GM18519 (cell line): ENCODE results near the gene SEMA4C.

Experiments used
- ATAC-seq: cut with Tn5 transposase; IDR thresholded peaks from one replicate; pipeline ENCODE4 v1.9.1; 2021; ENCODE audit warnings: mild to moderate bottlenecking, moderate library complexity; ENCODE audit not compliant: unreplicated experiment, low FRiP score

The SEMA4C gene

GRCh38 chr2:96883306-96883705 lies 13.4 kb upstream of the SEMA4C start:
- no peak for ATAC-seq

GRCh38 chr2:96882906-96883305 lies 13.0 kb upstream of the SEMA4C start:
- no peak for ATAC-seq

GRCh38 chr2:96882230-96882629 lies 12.3 kb upstream of the SEMA4C start:
- no peak for ATAC-seq

- ATAC-seq = no peak
These were observed 11.7 kb upstream of the SEMA4C start for GRCh38 chr2:96881349-96882195.

- ATAC-seq = no peak
These were observed 11.0 kb upstream of the SEMA4C start for GRCh38 chr2:96880891-96881273.

GRCh38 chr2:96879545-96880040 lies 9.7 kb upstream of the SEMA4C start:
- ATAC-seq = no peak

GRCh38 chr2:96878796-96879544 lies 9.1 kb upstream of the SEMA4C start:
- no peak for ATAC-seq

GRCh38 chr2:96878171-96878570 lies 8.3 kb upstream of the SEMA4C start:
- ATAC-seq = no peak

- no peak for ATAC-seq
These were observed 7.8 kb upstream of the SEMA4C start for GRCh38 chr2:96877631-96878092.

- ATAC-seq = no peak
These were observed 7.2 kb upstream of the SEMA4C start for GRCh38 chr2:96877042-96877451.

GRCh38 chr2:96876269-96877041 lies 6.6 kb upstream of the SEMA4C start:
- no peak for ATAC-seq

GRCh38 chr2:96875498-96876268 lies 5.8 kb upstream of the SEMA4C start:
- ATAC-seq = no peak

- no peak for ATAC-seq
These were observed 4.4 kb upstream of the SEMA4C start for GRCh38 chr2:96874198-96874831.

GRCh38 chr2:96873651-96874096 lies 3.8 kb upstream of the SEMA4C start:
- ATAC-seq = no peak

- ATAC-seq = no peak
These were observed 2.9 kb upstream of the SEMA4C start for GRCh38 chr2:96872591-96873349.

- ATAC-seq = no peak
These were observed 861 bp upstream of the SEMA4C start for GRCh38 chr2:96870626-96871255.

- no peak for ATAC-seq
These were observed 529 bp downstream of the SEMA4C start for GRCh38 chr2:96869281-96869821.
